GM21786 (cell line): ENCODE results near the gene IER5.

Experiments
- ATAC-seq: cut with Tn5 transposase; IDR thresholded peaks from one replicate; pipeline ENCODE4 v1.9.1; 2021; ENCODE audit not compliant: unreplicated experiment

Gene IER5

GRCh38 chr1:181095763-181096184 lies 7.3 kb downstream of the IER5 start:
- no peak for ATAC-seq

GRCh38 chr1:181097242-181097641 lies 8.7 kb downstream of the IER5 start:
- ATAC-seq: no peak

GRCh38 chr1:181099152-181100014 lies 10.9 kb downstream of the IER5 start:
- ATAC-seq: peak; percentile 64

- ATAC-seq: no peak
Measured at GRCh38 chr1:181100015-181100905, 11.8 kb downstream of the IER5 start.

GRCh38 chr1:181100934-181101333 lies 12.4 kb downstream of the IER5 start:
- ATAC-seq: no peak

GRCh38 chr1:181101581-181102226 lies 13.2 kb downstream of the IER5 start:
- ATAC-seq: no peak

- no peak for ATAC-seq
Measured at GRCh38 chr1:181102841-181103240, 14.3 kb downstream of the IER5 start.

GRCh38 chr1:181103399-181103798 lies 14.9 kb downstream of the IER5 start:
- no peak for ATAC-seq

GRCh38 chr1:181104042-181104789 lies 15.7 kb downstream of the IER5 start:
- peak; percentile 14 for ATAC-seq

GRCh38 chr1:181104790-181105133 lies 16.3 kb downstream of the IER5 start:
- no peak for ATAC-seq

- ATAC-seq: peak; percentile 69
Measured at GRCh38 chr1:181105134-181106021, 16.9 kb downstream of the IER5 start.

- ATAC-seq: no peak
Measured at GRCh38 chr1:181106022-181106312, 17.5 kb downstream of the IER5 start.

GRCh38 chr1:181106479-181106878 lies 18.0 kb downstream of the IER5 start:
- no peak for ATAC-seq

GRCh38 chr1:181107711-181108110 lies 19.2 kb downstream of the IER5 start:
- no peak for ATAC-seq

- ATAC-seq: no peak
Measured at GRCh38 chr1:181108304-181108867, 19.9 kb downstream of the IER5 start.

GRCh38 chr1:181110013-181110412 lies 21.5 kb downstream of the IER5 start:
- no peak for ATAC-seq

GRCh38 chr1:181111559-181111958 lies 23.1 kb downstream of the IER5 start:
- ATAC-seq: no peak

GRCh38 chr1:181112071-181112929 lies 23.8 kb downstream of the IER5 start:
- ATAC-seq: no peak
